Measurements from ENCODE around the gene FBN1. TPM values are rescaled to one million over a fixed set of nuclear protein-coding genes. Genes with fewer than 3 reads are reported as not detected.

The FBN1 gene
- total RNA-seq, 1 donor from 2014 or later = 54.0 TPM

- Mint-ChIP-seq H3K9me3 (ENCODE audit: unreplicated experiment) (no peaks in the 10 kb centered on the region), H3K27me3 (ENCODE audit: unreplicated experiment) (peaks cover 1% of the 10 kb centered on the region), H3K4me1 (ENCODE audit: unreplicated experiment) (peaks cover 6% of the 10 kb centered on the region), H3K36me3 (ENCODE audit: low read depth, unreplicated experiment) (no peaks in the 10 kb centered on the region), H3K27ac (ENCODE audit: unreplicated experiment) (no peak overlapping the region), H3K4me3 (ENCODE audit: unreplicated experiment) (no peak overlapping the region)
- DNase-seq (ENCODE audit: low spot score) = no peak
- no peak for TF ChIP-seq CTCF (IDR thresholded peaks at IDR 0.05; ENCODE audit: unreplicated experiment)
Measured at GRCh38 chr15:48601095-48601494, 44.4 kb downstream of the FBN1 start.

- H3K36me3 Mint-ChIP-seq (ENCODE audit: low read depth, unreplicated experiment) = no peaks in the 10 kb centered on the region
- no peak for DNase-seq (ENCODE audit: low spot score)
- no peak overlapping the region for H3K4me3 Mint-ChIP-seq (ENCODE audit: unreplicated experiment)
- H3K27me3 Mint-ChIP-seq (ENCODE audit: unreplicated experiment) = peaks cover 1% of the 10 kb centered on the region
- no peak for TF ChIP-seq CTCF (IDR thresholded peaks at IDR 0.05; ENCODE audit: unreplicated experiment)
- H3K9me3 Mint-ChIP-seq (ENCODE audit: unreplicated experiment) = no peaks in the 10 kb centered on the region
- H3K27ac Mint-ChIP-seq (ENCODE audit: unreplicated experiment) = no peak overlapping the region
- peaks cover 2% of the 10 kb centered on the region for H3K4me1 Mint-ChIP-seq (ENCODE audit: unreplicated experiment)
Measured at GRCh38 chr15:48596841-48597240, 48.7 kb downstream of the FBN1 start.

- Mint-ChIP-seq H3K27ac (ENCODE audit: unreplicated experiment) (no peak overlapping the region), H3K27me3 (ENCODE audit: unreplicated experiment) (peaks cover 1% of the 10 kb centered on the region), H3K4me1 (ENCODE audit: unreplicated experiment) (peaks cover 2% of the 10 kb centered on the region), H3K36me3 (ENCODE audit: low read depth, unreplicated experiment) (no peaks in the 10 kb centered on the region), H3K4me3 (ENCODE audit: unreplicated experiment) (no peak overlapping the region), H3K9me3 (ENCODE audit: unreplicated experiment) (no peaks in the 10 kb centered on the region)
- no peak for TF ChIP-seq CTCF (IDR thresholded peaks at IDR 0.05; ENCODE audit: unreplicated experiment)
- no peak for DNase-seq (ENCODE audit: low spot score)
Measured at GRCh38 chr15:48596415-48596814, 49.1 kb downstream of the FBN1 start.

GRCh38 chr15:48595981-48596380 lies 49.5 kb downstream of the FBN1 start:
- H3K27me3 Mint-ChIP-seq (ENCODE audit: unreplicated experiment) = peaks cover 1% of the 10 kb centered on the region
- H3K4me1 Mint-ChIP-seq (ENCODE audit: unreplicated experiment) = peaks cover 2% of the 10 kb centered on the region
- DNase-seq (ENCODE audit: low spot score) = no peak
- no peak overlapping the region for H3K27ac Mint-ChIP-seq (ENCODE audit: unreplicated experiment)
- no peak for TF ChIP-seq CTCF (IDR thresholded peaks at IDR 0.05; ENCODE audit: unreplicated experiment)
- H3K36me3 Mint-ChIP-seq (ENCODE audit: low read depth, unreplicated experiment) = no peaks in the 10 kb centered on the region
- no peak overlapping the region for H3K4me3 Mint-ChIP-seq (ENCODE audit: unreplicated experiment)
- no peaks in the 10 kb centered on the region for H3K9me3 Mint-ChIP-seq (ENCODE audit: unreplicated experiment)

GRCh38 chr15:48592933-48593332 lies 52.6 kb downstream of the FBN1 start:
- no peaks in the 10 kb centered on the region for H3K36me3 Mint-ChIP-seq (ENCODE audit: low read depth, unreplicated experiment)
- no peaks in the 10 kb centered on the region for H3K27me3 Mint-ChIP-seq (ENCODE audit: unreplicated experiment)
- DNase-seq (ENCODE audit: low spot score) = no peak
- H3K9me3 Mint-ChIP-seq (ENCODE audit: unreplicated experiment) = no peaks in the 10 kb centered on the region
- peaks cover 9% of the 10 kb centered on the region for H3K4me1 Mint-ChIP-seq (ENCODE audit: unreplicated experiment)
- no peak for TF ChIP-seq CTCF (IDR thresholded peaks at IDR 0.05; ENCODE audit: unreplicated experiment)
- no peak overlapping the region for H3K4me3 Mint-ChIP-seq (ENCODE audit: unreplicated experiment)
- H3K27ac Mint-ChIP-seq (ENCODE audit: unreplicated experiment) = no peak overlapping the region
